H1 (cell line): ENCODE results near the gene SLC38A2. TPM values are rescaled to one million over a fixed set of nuclear protein-coding genes. Genes with fewer than 3 reads are reported as not detected.

Experiments
- ATF2 ChIP-seq: IDR thresholded peaks from 2 replicates; pipeline ENCODE4 v1.6.1; 2012; ENCODE audit warnings: low read length, inconsistent platforms
- BCL11A ChIP-seq, 2 experiments: IDR thresholded peaks; one replicate each; pipeline ENCODE4 v1.6.1; 2011; ENCODE audit warnings: low read depth in 2 of 2, low read length in 2 of 2, mild to moderate bottlenecking in 2 of 2
- CTCF ChIP-seq, 3 experiments: IDR thresholded peaks; 1 replicate in 2 of 3; 2 replicates in 1 of 3; pipeline versions ENCODE4 v1.5.1 to v1.6.1; 2011; ENCODE audit warnings: low read length in 3 of 3, mild to moderate bottlenecking in 3 of 3, inconsistent platforms in 2 of 3, low read depth in 1 of 3, moderate library complexity in 1 of 3; ENCODE audit not compliant: insufficient read depth in 1 of 3; ENCODE audit errors: control extremely low read depth in 1 of 3
- FOSL1 ChIP-seq: IDR thresholded peaks from 2 replicates; pipeline ENCODE4 v1.6.1; 2011; ENCODE audit warnings: mild to moderate bottlenecking, low read depth, low read length, moderate library complexity; ENCODE audit not compliant: insufficient read depth
- JUND ChIP-seq: IDR thresholded peaks from 2 replicates; pipeline ENCODE4 v1.6.1; 2011; ENCODE audit warnings: mild to moderate bottlenecking, improper control_type of control experiment, low read length
- KDM5A ChIP-seq: fragments of 200-600 bp; IDR thresholded peaks from 2 replicates; pipeline ENCODE4 v1.7.1; 2012; ENCODE audit warnings: mild to moderate bottlenecking, low read length, inconsistent platforms, mixed read lengths
- MAFK ChIP-seq: IDR thresholded peaks from 2 replicates; pipeline ENCODE4 v1.6.1; 2012; ENCODE audit warnings: low read depth, mild to moderate bottlenecking, improper control_type of control experiment, low read length
- RBBP5 ChIP-seq: IDR thresholded peaks from 2 replicates; pipeline ENCODE4 v1.7.1; 2012; ENCODE audit warnings: low read depth, mild to moderate bottlenecking, inconsistent platforms, low read length, moderate library complexity, borderline replicate concordance
- RNF2 ChIP-seq: fragments of 200-900, 300-1000 bp; sonication (generic); IDR thresholded peaks from 2 replicates; pipeline ENCODE4 v1.7.1; 2016; ENCODE audit warnings: borderline replicate concordance, low read depth, mild to moderate bottlenecking, antibody characterized with exemption, low read length; ENCODE audit not compliant: poor library complexity, severe bottlenecking; ENCODE audit errors: missing control alignments
- SAP30 ChIP-seq: fragments of 300-600 bp; sonication (generic); IDR thresholded peaks from 2 replicates; pipeline ENCODE4 v1.7.1; 2012; ENCODE audit warnings: low read length, moderate library complexity, mild to moderate bottlenecking, inconsistent platforms; ENCODE audit not compliant: insufficient read depth, insufficient replicate concordance
- TAF1 ChIP-seq: IDR thresholded peaks from 2 replicates; pipeline ENCODE4 v1.6.1; 2011; ENCODE audit warnings: mild to moderate bottlenecking, low read depth, low read length
- TAF7 ChIP-seq: optimal IDR thresholded peaks from 2 replicates; pipeline ENCODE3; 2011; ENCODE audit warnings: low read depth, mild to moderate bottlenecking, inconsistent platforms, low read length, moderate library complexity, borderline replicate concordance
- USF2 ChIP-seq: IDR thresholded peaks from 2 replicates; pipeline ENCODE4 v1.6.1; 2011; ENCODE audit warnings: low read length, improper control_type of control experiment
- YY1 ChIP-seq: IDR thresholded peaks from 2 replicates; pipeline ENCODE4 v1.6.1; 2011; ENCODE audit warnings: low read depth, mild to moderate bottlenecking, low read length
- polyA plus RNA-seq, 7 experiments: library from polyadenylated mRNA; depleted of rRNA in 3 of 7; stranded (reverse) in 5 of 7; unstranded in 2 of 7; fragments of >200 nt in 5 of 7; fragments of 200-250 nt in 2 of 7; gene quantifications; 1 replicate in 5 of 7; 2 replicates in 1 of 7; 4 replicates in 1 of 7; pipeline versions ENCODE4 v1.2.1 to v1.2.3, GENCODE V29; 2011 to 2013; ENCODE audit warnings: missing spikeins in 2 of 7, mixed read lengths in 2 of 7
- total RNA-seq: library from RNA; stranded (reverse); fragmentation: NEBNext Ultra II Directional; extraction: Animal tissue kit (Norgen Biotek cat#: 25700); gene quantifications from 2 replicates; pipeline ENCODE4 v1.2.1, GENCODE V29; 2021
- TF ChIP-seq, protein P1 (sequence below): IDR thresholded peaks from 2 replicates; pipeline ENCODE4 v1.6.1; 2012; ENCODE audit warnings: inconsistent platforms

Gene SLC38A2
- total and polyA plus RNA-seq, 2 of the 8 experiments (the other 6 are each of a cell fraction or from before 2014, with no cell fraction given) = 163 to 684 TPM

DNA sequence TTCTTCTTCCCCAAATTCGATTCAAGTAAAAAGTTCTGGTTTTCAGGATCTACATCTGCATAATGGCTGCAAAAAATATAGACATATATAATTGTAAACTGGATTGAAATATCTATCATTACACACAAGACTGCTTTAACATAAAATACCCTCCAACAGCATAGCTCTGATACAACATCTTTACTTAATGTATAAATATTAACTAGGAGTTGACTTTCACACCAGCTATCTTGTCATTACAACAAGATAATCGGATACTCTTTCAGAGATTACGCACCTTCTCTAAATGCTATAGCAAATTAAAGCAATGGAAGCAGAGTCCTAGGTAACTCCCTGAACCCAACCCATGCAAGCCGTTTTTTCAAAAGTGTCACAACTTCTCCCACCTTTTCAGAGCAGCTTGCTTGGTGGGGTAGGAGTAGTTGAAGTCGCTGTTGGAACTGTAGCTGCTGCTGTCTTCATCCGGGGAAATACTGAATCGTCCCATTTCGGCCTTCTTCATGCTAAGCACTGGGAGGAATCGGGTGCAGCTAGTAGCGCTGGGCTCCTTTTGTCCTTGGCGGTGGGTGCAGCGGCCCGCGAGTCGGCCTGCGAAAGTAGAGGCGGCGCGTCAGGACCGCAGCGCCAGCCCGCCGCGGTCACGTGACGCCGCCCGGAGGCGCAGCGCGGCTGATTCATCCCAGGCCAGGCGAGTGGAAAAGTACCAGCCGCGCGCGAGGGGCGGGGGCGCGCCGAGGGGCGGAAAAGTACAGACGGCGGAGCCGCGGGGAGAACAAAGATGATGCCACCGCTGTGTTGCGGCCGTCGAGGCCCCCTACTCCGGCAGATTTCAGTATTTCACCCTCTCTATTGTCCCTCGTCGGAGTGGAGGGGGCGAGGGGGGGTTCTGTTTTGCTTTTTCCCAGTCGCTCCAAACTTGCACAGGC is 1.5 kb downstream of the SLC38A2 start (continued):
- TF ChIP-seq, protein P1, sequence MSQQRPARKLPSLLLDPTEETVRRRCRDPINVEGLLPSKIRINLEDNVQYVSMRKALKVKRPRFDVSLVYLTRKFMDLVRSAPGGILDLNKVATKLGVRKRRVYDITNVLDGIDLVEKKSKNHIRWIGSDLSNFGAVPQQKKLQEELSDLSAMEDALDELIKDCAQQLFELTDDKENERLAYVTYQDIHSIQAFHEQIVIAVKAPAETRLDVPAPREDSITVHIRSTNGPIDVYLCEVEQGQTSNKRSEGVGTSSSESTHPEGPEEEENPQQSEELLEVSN = no peak
- no peak for TF ChIP-seq YY1
- no peak; the same call in 1 of the 2 replicates for TF ChIP-seq RBBP5
- TF ChIP-seq RNF2 = no peak
- TF ChIP-seq USF2 = peak; percentile 96
- no peak for TF ChIP-seq MAFK
- TF ChIP-seq KDM5A = peak; percentile 71; the same call in 1 of the 2 replicates
- no peak for TF ChIP-seq BCL11A (IDR thresholded peaks at IDR 0.05; ENCODE audit: low read depth in 2 of 2, low read length in 2 of 2)
- TF ChIP-seq ATF2 = no peak
- peak; percentile 78 for TF ChIP-seq TAF1
- peak; percentile 47; the same call in 1 of the 2 replicates for TF ChIP-seq JUND
- TF ChIP-seq TAF7 = peak; percentile 86
- 0 out of 2 replicates have a peak, but pooled peaks have one; percentile 3 for TF ChIP-seq FOSL1
- TF ChIP-seq CTCF (IDR thresholded peaks at IDR 0.05; ENCODE audit: control extremely low read depth in 1 of 3, insufficient read depth in 1 of 3, low read depth in 1 of 3, low read length in 3 of 3) = peak in 2 of 3 experiments; percentile 9 to 13; a peak in 2 of 4 replicates
- TF ChIP-seq SAP30 = peak; percentile 56
